Natural killer cell (primary cell): ENCODE data around the gene HES6. TPM values are rescaled to one million over a fixed set of nuclear protein-coding genes. Genes with fewer than 3 reads are reported as not detected.

Experiments used
- ATAC-seq, 3 donors: fragments of 150-1000 bp in 2 of 3; fragments of 200-7000 bp in 1 of 3; cut with Tn5 transposase; 1 replicate in 1 of 3; 2 replicates in 2 of 3; pipeline ENCODE4 v1.10.0; 2021; ENCODE audit warnings: mild to moderate bottlenecking in 2 of 3, moderate library complexity in 2 of 3
- DNase-seq, 2 donors: peaks; one replicate each; pipeline versions ENCODE4 v3.0.0 to v3.0.0-alpha.2; 2013 to 2021; ENCODE audit warnings: mixed read lengths in 1 of 2
- H3K27ac ChIP-seq: one replicate; pipeline ENCODE4 v1.5.1; 2013; ENCODE audit warnings: mild to moderate bottlenecking, low read length
- H3K27me3 ChIP-seq: one replicate; pipeline ENCODE4 v1.6.1; 2013; ENCODE audit warnings: low read length; ENCODE audit not compliant: control insufficient read depth, insufficient read depth
- H3K36me3 ChIP-seq: one replicate; pipeline ENCODE4 v1.6.1; 2013; ENCODE audit warnings: low read length; ENCODE audit not compliant: control insufficient read depth, insufficient read depth
- H3K4me1 ChIP-seq: one replicate; pipeline ENCODE4 v1.6.1; 2013; ENCODE audit warnings: low read length; ENCODE audit not compliant: control insufficient read depth, insufficient read depth
- H3K4me3 ChIP-seq: one replicate; pipeline ENCODE4 v1.5.1; 2013; ENCODE audit warnings: low read length
- H3K9me3 ChIP-seq: one replicate; pipeline ENCODE4 v1.6.1; 2013; ENCODE audit warnings: low read length; ENCODE audit not compliant: control insufficient read depth, insufficient read depth
- H3K27ac Mint-ChIP-seq, 2 donors: one replicate each; pipeline ENCODE4 v1.8.0; 2022; ENCODE audit warnings: mild to moderate bottlenecking in 2 of 2, mixed read lengths in 2 of 2, moderate library complexity in 1 of 2
- H3K27me3 Mint-ChIP-seq, 2 donors: one replicate each; pipeline ENCODE4 v1.8.0; 2022; ENCODE audit warnings: low read depth in 2 of 2, mixed read lengths in 2 of 2
- H3K36me3 Mint-ChIP-seq: one replicate; pipeline ENCODE4 v1.8.0; 2022; ENCODE audit warnings: mixed read lengths
- H3K4me1 Mint-ChIP-seq, 2 donors: one replicate each; pipeline ENCODE4 v1.8.0; 2022; ENCODE audit warnings: mixed read lengths in 2 of 2
- H3K4me3 Mint-ChIP-seq: one replicate; pipeline ENCODE4 v1.8.0; 2022; ENCODE audit warnings: mild to moderate bottlenecking, moderate library complexity, mixed read lengths
- H3K9me3 Mint-ChIP-seq, 2 donors: one replicate each; pipeline ENCODE4 v1.8.0; 2022; ENCODE audit warnings: mixed read lengths in 2 of 2
- CTCF ChIP-seq: fragments of 200-600 bp; IDR thresholded peaks from one replicate; pipeline ENCODE4 v1.8.0; 2022; ENCODE audit warnings: antibody characterized with exemption
- WGBS: methylation state at CpG from one replicate; pipeline ENCODE4 v1.1.7; 2013; ENCODE audit warnings: missing lambda C conversion rate; ENCODE audit not compliant: insufficient coverage; 5-methylcytosine and 5-hydroxymethylcytosine counted together
- intact Hi-C: fragments of 100-400 bp; cut with micrococcal nuclease; formaldehyde crosslinking; loops from one replicate; pipeline ENCODE4 v1.14.2; 2022
- total RNA-seq, 4 donors: library from RNA; stranded (reverse); fragments of 120-200 nt in 1 of 4; gene quantifications; one replicate each; pipeline versions ENCODE4 v1.2.3 to v1.2.4, GENCODE V29; 2013 to 2022

The HES6 gene
- total RNA-seq, 3 donors from 2014 or later (not counting 1 experiment from before 2014, with no cell fraction given), result 11.3 to 15.4 (median 13.5) TPM

DNA sequence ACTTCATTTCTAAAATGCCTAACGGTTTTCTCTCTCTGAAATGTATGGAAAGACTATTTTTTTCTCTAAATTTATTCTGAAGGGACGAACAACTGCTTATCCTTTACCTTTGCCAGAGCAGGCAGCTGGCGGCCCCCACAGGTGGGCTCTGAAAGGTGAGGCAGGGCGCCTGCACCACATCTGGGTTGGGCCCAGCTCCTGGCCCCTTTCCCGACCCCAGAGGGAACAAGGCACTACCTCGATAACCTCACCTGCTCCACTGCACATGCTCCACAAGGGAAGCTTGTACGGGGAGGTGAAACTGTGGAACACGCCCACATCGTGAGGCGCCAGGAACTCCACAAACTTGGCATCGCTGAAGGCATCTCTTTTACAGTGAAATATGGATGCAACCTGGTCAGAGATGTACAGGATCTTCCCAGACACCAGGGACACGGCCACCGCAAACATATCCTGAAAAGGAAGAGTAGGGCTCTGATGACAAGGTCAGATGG, 31.3 kb upstream of the HES6 start:
- no peaks in the 10 kb centered on the region for H3K27me3 Mint-ChIP-seq

GRCh38 chr2:238270606-238271005, 30.8 kb upstream of the HES6 start:
- H3K27ac ChIP-seq, result no peak overlapping the region
- peaks cover 41% of the 10 kb centered on the region for H3K36me3 ChIP-seq
- H3K4me3 ChIP-seq, result no peak overlapping the region
- Mint-ChIP-seq H3K4me1 (peaks cover 0 to 5% of the 10 kb centered on the region in 2 donors), H3K36me3 (peaks cover 7% of the 10 kb centered on the region), H3K4me3 (no peak overlapping the region), H3K27ac (no peak overlapping the region), H3K9me3 (no peaks in the 10 kb centered on the region), H3K27me3 (no peaks in the 10 kb centered on the region)
- no peaks in the 10 kb centered on the region for H3K9me3 ChIP-seq
- no peaks in the 10 kb centered on the region for H3K27me3 ChIP-seq
- TF ChIP-seq CTCF, result no peak
- WGBS, result 96% methylated on average over 9 of the region's 9 CpGs
- H3K4me1 ChIP-seq, result no peaks in the 10 kb centered on the region
- DNase-seq, result no peak
- intact Hi-C loops, result no loop called here
- ATAC-seq, result peak in 1 of 3 donors; percentile 19

More for the DNA sequence above, 31.3 kb upstream of the HES6 start:
- Mint-ChIP-seq H3K4me1 (peaks cover 0 to 5% of the 10 kb centered on the region in 2 donors), H3K27ac (no peak overlapping the region), H3K9me3 (no peaks in the 10 kb centered on the region), H3K4me3 (no peak overlapping the region), H3K36me3 (peaks cover 7% of the 10 kb centered on the region)
- TF ChIP-seq CTCF, result no peak
- H3K4me3 ChIP-seq, result no peak overlapping the region
- peaks cover 43% of the 10 kb centered on the region for H3K36me3 ChIP-seq
- no peak for ATAC-seq
- no peaks in the 10 kb centered on the region for H3K27me3 ChIP-seq
- H3K27ac ChIP-seq, result no peak overlapping the region
- H3K9me3 ChIP-seq, result no peaks in the 10 kb centered on the region
- DNase-seq, result no peak
- intact Hi-C loops, result no loop called here
- H3K4me1 ChIP-seq, result no peaks in the 10 kb centered on the region
- 85% methylated on average over 12 of the region's 13 CpGs for WGBS

DNA sequence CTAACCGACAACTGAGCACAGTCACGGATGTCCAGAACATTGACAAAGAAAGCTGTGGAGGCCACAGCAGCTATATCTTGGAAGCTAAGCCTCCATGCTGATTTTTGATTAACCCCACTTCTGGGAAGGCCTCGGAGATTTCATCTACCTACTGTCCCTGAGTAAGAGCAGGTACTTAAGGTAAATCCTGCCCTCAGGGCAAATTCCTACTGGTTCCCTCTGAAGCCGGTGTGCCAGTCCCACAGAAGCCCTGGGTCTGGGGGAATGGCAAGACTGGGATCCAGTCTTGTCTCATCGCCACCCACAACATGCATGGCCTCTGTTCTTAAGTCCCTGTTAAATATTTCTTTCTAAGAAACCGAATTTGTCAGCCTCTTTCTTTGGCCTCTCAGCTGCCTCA, 29.9 kb upstream of the HES6 start:
- Histone ChIP-seq H3K9me3 (no peaks in the 10 kb centered on the region), H3K4me1 (no peaks in the 10 kb centered on the region), H3K27ac (no peak overlapping the region), H3K4me3 (no peak overlapping the region), H3K27me3 (no peaks in the 10 kb centered on the region), H3K36me3 (peaks cover 37% of the 10 kb centered on the region)
- 96% methylated on average over 6 of the region's 6 CpGs for WGBS
- DNase-seq (no peak), ATAC-seq (no peak)
- peaks cover 0 to 5% of the 10 kb centered on the region in 2 donors for H3K4me1 Mint-ChIP-seq
- no peaks in the 10 kb centered on the region for H3K27me3 Mint-ChIP-seq
- peaks cover 7% of the 10 kb centered on the region for H3K36me3 Mint-ChIP-seq
- no peaks in the 10 kb centered on the region for H3K9me3 Mint-ChIP-seq
- intact Hi-C loops, result no loop called here
- no peak overlapping the region for H3K27ac Mint-ChIP-seq
- no peak for TF ChIP-seq CTCF
- H3K4me3 Mint-ChIP-seq, result no peak overlapping the region
